Endothelial cell of umbilical vein (primary cell): Measurements from ENCODE around the gene CNIH4.

Experiments
- CTCF ChIP-seq, 2 donors: IDR thresholded peaks; 1 replicate in 1 of 2; 2 replicates in 1 of 2; pipeline ENCODE4 v1.5.1; 2011; ENCODE audit warnings: low read length in 2 of 2, mild to moderate bottlenecking in 2 of 2, moderate library complexity in 2 of 2, control low read depth in 1 of 2, inconsistent platforms in 1 of 2, low read depth in 1 of 2; ENCODE audit not compliant: insufficient read depth in 1 of 2; ENCODE audit errors: extremely low read depth in 1 of 2
- EZH2 ChIP-seq: IDR thresholded peaks from 2 replicates; pipeline ENCODE4 v1.6.1; 2012; ENCODE audit warnings: borderline replicate concordance, low read depth, mild to moderate bottlenecking, moderate library complexity, low read length, inconsistent platforms; ENCODE audit not compliant: severe bottlenecking
- POLR2A ChIP-seq: IDR thresholded peaks from 2 replicates; pipeline ENCODE4 v1.6.1; 2012; ENCODE audit warnings: low read depth, mild to moderate bottlenecking, control low read depth, low read length

GRCh38 chr1:224411766-224412165 lies 55.1 kb downstream of the CNIH4 start:
- TF ChIP-seq POLR2A (no peak), CTCF (IDR thresholded peaks at IDR 0.05; ENCODE audit: extremely low read depth in 1 of 2, insufficient read depth in 1 of 2, low read depth in 1 of 2, low read length in 2 of 2) (no peak), EZH2 (no peak)
